GM15510 (cell line): ENCODE measurements around the gene CALR.

Experiments used
- POLR2A ChIP-seq: IDR thresholded peaks from 3 replicates; pipeline ENCODE4 v1.6.1; 2011; ENCODE audit warnings: borderline replicate concordance; ENCODE audit not compliant: insufficient read length; ENCODE audit errors: extremely low read depth

CALR gene

DNA sequence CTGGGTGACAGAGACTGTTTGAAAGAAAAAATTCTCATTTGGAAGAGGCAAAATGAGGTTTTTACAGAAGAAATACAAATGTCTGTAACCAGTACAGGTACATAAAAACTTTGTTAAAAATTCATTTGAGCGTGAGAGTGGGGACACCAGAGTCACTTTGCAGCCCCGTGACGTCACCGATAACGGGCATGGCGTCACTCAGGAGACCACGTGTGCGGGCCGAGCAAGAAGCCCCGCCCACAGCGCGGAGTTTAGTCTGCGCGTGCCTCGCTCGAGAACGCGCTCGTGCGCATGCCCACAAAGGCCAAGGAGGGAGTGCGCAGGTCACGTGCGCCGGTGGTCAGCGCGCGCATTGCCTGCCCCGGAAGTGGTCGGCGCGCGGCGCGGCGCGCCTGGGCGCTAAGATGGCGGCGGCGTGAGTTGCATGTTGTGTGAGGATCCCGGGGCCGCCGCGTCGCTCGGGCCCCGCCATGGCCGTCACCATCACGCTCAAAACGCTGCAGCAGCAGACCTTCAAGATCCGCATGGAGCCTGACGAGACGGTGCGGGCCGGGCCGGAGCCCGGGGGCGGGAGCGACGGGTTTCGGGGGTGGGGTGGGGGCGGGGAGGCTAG lies 7.2 kb downstream of the CALR start, which contains the start of gene RAD23A:
Gene RAD23A (plus strand): TSS at position 384 of the 613 bp plus-strand sequence. CDS start 87 bp downstream, at position 471.
- peak; percentile 96 for TF ChIP-seq POLR2A

DNA sequence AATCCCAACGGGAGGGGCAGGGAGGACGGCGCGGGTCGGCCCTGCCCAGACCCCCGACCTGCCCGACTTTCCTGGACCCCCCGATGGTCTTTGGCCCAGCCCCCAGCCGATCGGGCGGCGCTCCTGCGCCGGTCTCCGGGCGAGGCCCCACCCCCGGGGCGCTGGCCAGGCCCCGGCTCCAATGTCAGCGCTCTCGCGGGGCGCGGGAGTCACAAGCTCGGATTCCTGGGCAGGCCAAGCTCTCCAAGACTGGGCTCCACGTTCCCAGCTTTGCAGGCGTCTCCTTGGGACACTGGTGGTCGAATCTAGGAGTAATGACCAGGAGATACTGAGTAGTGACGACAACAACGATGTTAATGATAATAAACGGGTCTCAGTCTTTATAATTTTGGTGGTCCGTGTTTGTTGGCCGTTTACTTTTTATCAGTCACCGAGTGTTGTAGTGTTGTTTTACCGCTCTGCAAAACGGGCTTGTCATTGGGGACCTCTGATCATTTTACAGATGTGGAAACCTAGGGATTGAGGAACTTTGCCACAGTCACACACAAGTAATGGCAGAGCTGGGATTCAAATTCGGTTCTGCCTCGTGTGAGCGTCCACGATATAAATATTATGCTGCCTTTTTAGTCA lies 7.8 kb downstream of the CALR start:
- no peak for TF ChIP-seq POLR2A

DNA sequence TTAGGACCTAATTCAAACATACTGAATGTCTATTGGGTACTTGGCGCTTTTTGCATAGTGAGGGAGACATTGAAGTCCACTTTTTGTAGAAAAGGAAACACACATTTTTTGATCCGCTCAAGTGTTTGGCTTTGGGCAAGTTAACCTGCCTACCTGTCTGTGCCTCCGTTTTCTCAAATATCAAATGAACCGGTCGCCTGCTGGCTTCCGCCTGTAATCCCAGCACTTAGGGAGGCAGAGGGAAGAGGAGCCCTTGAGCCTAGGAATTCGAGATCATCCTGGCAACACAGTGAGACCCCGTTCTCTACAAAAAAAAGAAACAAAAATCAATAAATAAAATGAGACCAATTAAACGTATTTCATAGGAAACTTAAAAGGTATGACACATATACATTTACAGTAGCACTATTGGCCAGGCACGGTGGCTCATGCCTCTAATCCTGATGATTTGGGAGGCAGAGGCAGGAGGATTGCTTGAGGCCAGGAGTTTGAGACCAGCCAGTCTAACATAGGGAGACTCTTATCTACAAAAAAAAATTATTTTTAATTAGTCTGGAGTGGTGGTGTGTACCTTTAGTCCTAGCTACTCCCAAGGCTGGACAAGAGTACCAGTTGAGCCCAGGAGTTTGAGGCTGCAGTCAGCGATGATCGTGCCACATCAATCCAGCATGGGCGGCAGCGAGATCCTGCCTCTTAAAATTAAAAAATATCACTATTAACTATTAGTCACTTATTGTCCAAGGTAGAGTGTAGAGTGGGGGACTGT lies 8.5 kb downstream of the CALR start:
- TF ChIP-seq POLR2A = no peak

DNA sequence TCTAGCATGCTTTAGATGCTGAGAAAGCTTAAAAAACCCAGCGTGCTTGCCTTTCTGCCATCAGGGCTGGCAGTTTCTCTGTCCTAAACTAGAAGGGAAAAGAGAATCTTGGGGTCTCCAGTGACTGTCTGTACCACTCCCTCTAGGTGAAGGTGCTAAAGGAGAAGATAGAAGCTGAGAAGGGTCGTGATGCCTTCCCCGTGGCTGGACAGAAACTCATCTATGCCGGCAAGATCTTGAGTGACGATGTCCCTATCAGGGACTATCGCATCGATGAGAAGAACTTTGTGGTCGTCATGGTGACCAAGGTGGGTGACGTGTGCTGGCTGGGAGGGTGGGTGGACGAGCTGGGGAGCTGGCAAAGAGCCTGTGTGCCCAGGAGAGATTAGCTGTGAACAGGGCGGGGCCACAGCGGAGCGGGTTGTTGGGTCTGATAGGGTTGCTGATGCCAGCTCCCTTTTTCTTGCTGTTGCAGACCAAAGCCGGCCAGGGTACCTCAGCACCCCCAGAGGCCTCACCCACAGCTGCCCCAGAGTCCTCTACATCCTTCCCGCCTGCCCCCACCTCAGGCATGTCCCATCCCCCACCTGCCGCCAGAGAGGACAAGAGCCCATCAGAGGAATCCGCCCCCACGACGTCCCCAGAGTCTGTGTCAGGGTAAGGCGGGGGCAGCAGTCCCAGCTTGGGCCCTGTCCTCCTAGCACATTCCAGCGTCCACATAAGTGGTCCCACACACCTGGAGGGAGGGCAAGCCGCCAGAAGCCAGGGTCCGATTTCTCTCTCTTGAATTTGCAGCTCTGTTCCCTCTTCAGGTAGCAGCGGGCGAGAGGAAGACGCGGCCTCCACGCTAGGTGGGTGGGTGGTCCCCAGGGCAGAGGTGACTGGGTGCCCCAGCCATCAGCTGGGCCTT lies 9.5 kb downstream of the CALR start:
- peak; percentile 11 for TF ChIP-seq POLR2A

DNA sequence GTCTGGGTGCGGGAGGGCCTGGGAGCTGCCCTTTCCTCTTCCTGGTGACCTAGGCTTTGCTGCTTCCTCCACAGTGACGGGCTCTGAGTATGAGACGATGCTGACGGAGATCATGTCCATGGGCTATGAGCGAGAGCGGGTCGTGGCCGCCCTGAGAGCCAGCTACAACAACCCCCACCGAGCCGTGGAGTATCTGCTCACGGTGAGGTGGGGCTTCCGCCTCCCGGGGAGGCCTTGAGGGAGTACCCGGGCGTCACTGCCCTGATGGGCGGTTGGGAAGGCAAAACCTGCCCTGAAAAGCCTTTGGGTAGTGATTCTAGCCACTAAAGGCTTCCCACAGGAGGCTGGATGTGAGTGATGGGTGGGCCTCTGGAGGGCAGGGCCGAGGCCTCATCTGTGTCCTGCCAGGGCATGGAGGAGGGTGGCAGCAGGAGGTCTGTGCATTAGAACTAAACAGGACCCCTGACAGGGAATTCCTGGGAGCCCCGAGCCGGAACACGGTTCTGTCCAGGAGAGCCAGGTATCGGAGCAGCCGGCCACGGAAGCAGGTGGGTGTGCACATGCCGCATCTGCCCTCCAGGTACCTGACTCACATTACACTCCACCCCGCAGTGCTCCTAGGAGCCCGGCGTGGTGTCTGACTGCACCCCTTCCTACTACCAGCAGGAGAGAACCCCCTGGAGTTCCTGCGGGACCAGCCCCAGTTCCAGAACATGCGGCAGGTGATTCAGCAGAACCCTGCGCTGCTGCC lies 10.4 kb downstream of the CALR start:
- TF ChIP-seq POLR2A = no peak

DNA sequence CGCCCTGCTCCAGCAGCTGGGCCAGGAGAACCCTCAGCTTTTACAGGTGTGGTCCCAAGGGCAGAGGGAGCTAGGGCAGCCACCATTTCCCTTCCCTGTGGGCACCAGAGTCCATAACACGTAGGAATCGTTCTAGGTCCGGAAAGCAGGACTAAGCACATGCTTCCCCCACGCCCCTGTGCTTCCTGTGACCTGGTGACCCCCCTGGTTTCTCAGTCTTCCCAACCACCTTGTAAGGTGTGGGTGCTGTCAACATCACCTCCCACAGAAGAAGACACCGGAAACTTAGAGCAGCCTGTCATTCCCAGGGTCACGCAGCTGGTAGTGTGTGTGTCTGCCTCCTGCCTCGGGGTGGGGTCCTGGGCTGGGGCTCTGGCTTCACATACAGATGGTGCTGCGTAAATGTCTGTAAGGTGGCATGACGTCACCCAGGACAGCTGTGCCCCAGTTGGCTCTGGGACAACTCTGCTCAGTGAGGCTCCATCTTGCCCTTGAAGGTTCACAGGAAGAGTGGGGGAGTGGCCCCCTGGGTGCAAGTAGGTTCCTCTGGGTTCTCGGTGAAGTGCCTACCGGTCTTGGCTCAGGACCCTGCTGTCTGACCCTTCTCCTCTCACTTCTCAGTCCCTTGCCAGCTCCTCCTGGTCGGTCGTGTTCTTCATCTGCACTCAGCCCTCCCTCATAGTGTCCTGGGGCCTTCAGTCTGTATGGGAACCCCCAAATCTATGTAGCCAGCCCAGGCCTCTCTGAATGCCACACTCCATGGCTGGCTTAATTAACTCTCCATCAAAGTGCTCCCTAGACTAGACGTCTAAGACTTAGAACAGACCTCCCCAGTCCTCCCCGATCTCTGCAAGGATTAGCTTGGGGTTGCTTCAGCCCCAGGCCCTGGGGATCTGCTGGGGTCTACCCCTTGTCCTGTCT lies 11.2 kb downstream of the CALR start:
- no peak for TF ChIP-seq POLR2A

DNA sequence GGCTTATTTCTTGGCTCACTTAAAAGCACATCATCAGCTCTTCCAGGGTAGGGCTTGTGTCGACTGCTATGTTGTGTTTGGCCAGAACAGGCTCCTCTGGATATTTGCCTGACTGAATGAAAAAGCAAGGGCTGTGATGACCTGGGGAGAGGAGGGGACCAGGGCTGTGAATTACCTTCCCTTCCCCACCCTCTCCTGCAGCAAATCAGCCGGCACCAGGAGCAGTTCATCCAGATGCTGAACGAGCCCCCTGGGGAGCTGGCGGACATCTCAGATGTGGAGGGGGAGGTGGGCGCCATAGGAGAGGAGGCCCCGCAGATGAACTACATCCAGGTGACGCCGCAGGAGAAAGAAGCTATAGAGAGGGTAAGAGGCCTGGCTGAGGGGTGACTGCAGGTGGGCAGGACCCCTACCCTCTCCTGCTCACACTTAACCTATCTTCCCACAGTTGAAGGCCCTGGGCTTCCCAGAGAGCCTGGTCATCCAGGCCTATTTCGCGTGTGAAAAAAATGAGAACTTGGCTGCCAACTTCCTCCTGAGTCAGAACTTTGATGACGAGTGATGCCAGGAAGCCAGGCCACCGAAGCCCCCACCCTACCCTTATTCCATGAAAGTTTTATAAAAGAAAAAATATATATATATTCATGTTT lies 14.2 kb downstream of the CALR start:
- no peak for TF ChIP-seq POLR2A

DNA sequence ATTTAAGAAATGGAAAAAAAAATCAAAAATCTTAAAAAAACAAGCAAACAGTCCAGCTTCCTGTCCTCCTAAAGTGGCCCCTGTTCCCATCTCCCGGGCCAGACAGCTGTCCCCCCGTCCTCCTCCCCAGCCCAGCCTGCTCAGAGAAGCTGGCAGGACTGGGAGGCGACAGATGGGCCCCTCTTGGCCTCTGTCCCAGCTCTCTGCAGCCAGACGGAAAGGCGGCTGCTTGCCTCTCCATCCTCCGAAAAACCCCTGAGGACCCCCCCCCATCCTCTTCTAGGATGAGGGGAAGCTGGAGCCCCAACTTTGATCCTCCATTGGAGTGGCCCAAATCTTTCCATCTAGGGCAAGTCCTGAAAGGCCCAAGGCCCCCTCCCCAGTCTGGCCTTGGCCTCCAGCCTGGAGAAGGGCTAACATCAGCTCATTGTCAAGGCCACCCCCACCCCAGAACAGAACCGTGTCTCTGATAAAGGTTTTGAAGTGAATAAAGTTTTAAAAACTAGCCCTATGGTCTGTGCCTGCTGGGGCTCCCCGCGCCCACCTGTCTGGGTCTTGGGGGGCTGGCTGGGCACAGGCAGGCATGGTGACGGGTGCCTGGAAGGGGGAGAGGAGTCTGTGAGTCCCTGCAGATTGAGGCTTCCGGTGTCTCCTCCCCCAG lies 14.9 kb downstream of the CALR start:
- no peak for TF ChIP-seq POLR2A

DNA sequence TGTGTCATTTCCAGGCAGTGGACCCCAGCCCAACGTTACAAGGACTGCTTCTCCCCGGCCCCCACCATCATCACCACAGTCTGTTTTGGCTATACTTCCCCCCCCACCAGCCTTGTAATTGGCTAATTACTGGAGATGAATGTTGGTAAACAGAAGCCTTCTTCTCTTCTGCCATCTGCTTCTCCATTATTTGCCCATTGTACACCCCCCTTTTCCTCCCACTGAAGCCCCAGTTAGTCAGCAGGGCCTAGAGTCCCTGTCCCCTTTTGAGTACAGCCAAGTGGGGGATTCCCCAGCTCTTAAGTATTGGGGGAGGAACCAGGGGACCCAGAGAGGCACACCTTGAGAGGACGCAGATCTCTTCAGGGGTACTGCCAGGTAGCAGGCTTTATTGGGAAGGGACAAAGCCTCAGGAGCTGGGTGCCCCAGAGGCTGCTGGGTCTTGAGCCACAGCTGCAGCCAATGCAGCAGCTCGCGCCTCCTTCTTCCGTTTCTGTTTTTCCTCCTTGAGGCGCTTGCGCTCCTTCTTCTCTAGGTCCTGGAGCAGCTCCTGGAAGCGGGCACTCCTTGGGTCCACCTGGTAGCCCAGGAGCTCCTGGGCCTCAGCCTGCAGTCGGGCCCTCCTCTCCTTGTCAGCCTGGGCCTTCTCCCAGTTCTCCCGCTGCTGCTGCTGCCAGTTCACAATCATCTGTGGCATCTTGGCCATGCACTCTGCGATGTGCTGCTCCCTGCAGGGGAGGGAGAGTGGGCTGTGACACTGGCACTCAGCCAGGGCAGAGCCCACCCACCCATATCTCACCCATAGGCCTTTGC lies 15.6 kb downstream of the CALR start:
- no peak for TF ChIP-seq POLR2A

DNA sequence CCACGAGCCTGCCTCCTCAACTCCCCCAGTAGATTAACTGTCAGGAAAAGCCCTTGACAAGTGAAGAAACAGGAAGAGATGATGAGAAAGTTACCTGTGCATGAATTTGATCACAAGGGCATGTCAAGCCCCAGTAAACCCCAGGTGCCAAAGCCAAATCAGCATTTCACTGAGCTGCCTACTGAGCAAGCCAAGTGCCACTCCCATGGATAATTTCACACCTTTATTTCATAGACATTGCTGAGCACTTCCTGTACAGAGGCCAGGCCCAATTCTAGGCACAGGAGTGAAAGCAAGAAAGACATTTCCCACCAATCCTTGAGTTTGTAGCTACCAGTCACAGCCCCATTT lies 16.2 kb downstream of the CALR start:
- no peak for TF ChIP-seq POLR2A

DNA sequence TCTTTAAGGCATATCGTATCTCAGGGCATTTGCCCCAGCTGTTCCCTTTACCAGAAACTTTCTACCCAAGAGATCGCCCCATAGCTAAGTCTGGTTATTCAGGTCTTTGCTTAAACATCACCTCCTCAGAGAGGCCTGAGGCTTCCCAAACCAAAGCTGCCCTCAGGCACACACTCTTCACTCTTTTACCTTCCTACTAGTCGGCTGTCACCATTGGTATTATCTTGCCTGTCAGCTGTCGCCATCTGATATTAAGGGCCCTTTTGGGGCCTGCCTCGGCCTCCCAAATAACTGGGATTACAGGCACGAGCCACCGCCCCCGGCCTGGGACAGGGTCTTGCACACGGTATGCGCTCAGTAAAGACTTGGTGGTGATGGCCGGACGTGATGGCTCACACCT lies 17.6 kb downstream of the CALR start:
- no peak for TF ChIP-seq POLR2A
